Activated T-helper 1 cell treated with Interleukin-2 at 50 U/mL for 16 hours (primary cell): ENCODE results near the gene DENND6B.

Source experiments
- DNase-seq: peaks from one replicate; pipeline ENCODE4 v3.0.0-alpha.2; 2020; ENCODE audit warnings: low read depth

The DENND6B gene

GRCh38 chr22:50303848-50304527 is 22.8 kb downstream of the DENND6B start:
- DNase-seq = no peak

- DNase-seq = no peak
Measured at GRCh38 chr22:50303515-50303847, 23.3 kb downstream of the DENND6B start.

DNA sequence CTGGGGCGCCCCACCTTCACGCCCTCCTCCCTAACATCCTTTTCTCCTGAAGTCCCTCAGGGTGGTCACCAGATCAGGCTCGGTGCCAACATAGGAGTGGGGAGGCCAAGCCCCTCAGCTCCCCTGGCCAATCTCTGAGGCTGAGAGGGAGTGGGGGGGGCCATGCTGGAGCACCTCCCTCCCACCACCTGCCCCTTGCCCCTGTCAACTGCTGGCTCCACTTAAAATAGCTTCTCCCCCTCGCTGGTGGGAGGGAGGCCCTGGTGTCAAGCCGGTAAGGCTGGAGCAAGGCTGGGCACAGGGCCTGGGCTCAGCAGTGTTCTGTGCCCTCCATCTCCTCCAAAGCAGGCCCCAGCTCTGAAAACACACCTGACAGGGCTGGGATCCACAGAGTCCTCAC is 24.2 kb downstream of the DENND6B start:
- no peak for DNase-seq

GRCh38 chr22:50302041-50302541 is 24.7 kb downstream of the DENND6B start:
- DNase-seq = no peak

DNA sequence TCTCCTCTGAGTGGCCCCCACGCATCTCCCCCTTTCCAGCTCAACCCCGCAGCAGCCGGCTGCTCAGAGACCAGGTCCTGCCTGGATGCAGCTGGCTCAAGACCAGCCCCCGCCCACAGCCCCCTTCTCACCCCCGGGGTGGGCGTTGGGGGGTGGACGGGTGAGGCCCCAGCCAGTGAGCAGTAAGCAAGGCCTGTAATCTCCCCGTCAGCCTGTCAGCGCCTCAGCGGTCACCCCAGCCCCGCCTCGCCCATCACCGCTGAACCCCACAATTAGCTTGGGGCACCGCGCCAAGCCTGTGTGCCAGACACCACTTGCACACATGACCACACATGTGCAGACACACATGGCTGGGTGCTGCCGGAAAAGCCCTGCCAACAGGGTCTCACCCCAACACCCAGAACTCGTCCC is 25.2 kb downstream of the DENND6B start:
- no peak for DNase-seq

DNA sequence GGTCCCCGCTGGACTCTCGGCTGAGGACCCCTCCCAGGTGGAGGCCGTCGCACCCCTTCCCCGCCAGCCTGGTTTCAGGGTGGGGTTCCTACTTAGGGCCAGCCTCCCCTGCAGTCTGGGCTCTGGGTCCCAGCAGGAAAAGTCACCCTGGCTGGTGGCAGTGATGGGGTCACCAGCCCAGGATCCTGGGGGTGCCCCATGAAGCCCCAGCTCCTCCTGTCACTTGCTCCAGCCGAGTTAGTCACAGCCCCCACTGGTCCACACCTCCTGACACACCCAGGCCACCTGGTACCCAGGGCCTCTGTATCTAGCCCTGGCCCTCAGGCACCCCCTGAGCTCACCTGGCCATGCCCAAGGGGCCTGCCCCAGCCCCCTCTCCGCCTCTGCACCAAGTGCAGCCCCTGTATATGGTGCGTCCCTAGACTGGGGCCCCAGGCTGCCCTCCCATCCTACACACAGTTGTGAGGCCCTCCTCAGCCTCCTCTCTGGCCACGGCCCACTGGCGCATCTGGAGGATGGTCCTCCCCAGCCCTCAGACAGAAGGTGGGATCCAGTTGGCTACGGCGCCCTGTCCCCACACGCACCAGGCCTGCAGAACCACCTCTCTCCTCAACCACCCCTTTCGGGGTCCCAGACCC is 26.1 kb downstream of the DENND6B start:
- DNase-seq = no peak

GRCh38 chr22:50299785-50300619 is 26.8 kb downstream of the DENND6B start:
- no peak for DNase-seq

- DNase-seq = no peak
Measured at GRCh38 chr22:50298937-50299784, 27.7 kb downstream of the DENND6B start.

DNA sequence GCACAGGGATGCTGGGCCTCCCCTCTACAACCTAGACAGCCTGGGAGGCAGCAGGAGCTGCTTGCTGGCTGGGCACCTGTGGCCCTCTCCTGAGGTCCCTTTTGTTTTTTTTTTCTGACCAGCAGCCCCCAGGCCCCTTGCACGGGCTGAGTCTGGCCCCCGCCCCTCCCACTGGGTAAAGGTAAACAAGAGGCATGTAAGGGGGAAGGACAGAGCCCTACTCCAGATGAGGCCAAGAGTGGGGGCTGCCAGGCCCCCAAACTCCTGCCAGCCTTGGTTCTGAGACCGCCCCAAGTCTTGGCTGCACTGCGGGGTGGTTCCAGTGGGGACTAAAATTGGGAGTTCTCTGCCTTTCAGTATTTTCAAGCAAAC is 28.6 kb downstream of the DENND6B start:
- no peak for DNase-seq

GRCh38 chr22:50297510-50298265 is 29.1 kb downstream of the DENND6B start:
- DNase-seq = no peak

DNA sequence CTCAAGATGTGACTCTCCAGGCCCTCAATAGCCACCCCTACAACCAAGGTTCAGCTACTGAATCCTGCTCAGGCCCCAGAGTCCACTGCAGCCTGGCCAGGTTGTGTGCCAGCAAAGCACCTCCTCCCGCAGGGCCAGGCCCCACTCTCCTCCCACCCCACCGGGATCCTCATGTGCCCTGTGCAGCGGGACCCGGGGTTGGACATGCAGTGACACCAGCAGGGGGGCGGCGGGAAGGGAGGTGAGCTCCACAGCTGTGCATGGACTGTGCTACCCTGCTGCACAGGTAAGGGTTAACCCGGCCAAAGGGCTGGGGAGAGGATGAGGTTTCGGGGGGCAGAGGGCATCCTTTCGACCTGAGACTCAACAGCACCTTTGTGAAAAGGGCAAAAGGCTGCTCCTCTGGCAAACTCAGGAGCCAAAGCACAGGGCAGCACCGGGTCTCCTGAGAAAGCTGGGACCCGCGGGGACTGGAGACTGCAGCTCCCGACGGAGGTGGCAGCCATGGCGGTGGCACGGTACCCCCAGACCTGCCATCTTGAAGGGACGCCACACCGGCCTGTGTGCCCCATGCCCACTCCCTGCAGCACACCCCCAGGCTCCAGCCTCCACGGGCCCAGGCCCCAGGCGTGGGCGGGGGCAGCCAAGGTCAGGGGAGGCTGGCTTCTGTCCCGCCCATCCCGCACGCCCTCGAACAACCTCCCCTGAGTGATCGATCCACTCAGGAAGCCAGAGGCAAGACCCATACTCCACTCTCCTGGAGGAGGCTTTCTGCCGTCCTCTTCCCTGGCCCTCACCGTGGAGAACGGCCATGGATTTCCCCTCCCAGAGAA is 29.9 kb downstream of the DENND6B start:
- no peak for DNase-seq

DNA sequence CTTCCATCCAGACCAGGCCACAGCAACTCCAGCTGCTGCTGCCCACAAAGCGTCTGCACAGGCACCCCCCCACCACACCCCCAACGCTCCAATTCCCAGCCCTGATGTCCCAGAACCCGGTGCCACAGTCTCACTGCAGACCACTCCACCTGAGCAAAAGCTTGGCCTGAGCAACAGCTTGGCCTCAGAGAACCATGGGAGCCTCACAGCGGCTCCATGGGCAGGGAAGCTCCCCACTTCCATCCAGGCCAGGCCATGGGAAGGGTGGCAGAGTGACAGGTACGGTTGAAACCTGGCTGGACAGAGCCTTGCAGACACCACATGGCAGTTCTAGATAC is 32.5 kb downstream of the DENND6B start:
- DNase-seq = no peak

GRCh38 chr22:50293441-50294318 is 33.1 kb downstream of the DENND6B start:
- DNase-seq = no peak

- no peak for DNase-seq
Measured at GRCh38 chr22:50292643-50293440, 34.0 kb downstream of the DENND6B start.

GRCh38 chr22:50289942-50290630 is 36.7 kb downstream of the DENND6B start:
- no peak for DNase-seq

GRCh38 chr22:50289151-50289941 is 37.5 kb downstream of the DENND6B start:
- DNase-seq = no peak

GRCh38 chr22:50287731-50288130 is 39.1 kb downstream of the DENND6B start:
- no peak for DNase-seq
